ENCODE measurements around the gene DLL3.
"Not testable (repeated sequence)": the region's sequence is repeated elsewhere in the genome, so short reads cannot be mapped to it uniquely, and the experiment has no call there.

Gene DLL3

GRCh38 chr19:39498798-39499642 lies at the start of gene DLL3:
Gene DLL3, plus strand, starts transcription at chr19:39498947. Its CDS starts 28 bp downstream, at chr19:39498975.
- Histone ChIP-seq H3K27ac (ENCODE audit: low read depth, low read length, poor library complexity, severe bottlenecking) (peak within 1 kb of the TSS; percentile 65), H3K27me3 (ENCODE audit: insufficient read depth, low read length) (peaks cover 5% of the 10 kb centered on the region), H3K9me3 (ENCODE audit: low read length) (no peaks in the 10 kb centered on the region), H3K4me1 (ENCODE audit: insufficient read depth, low read length, severe bottlenecking) (peaks cover 27% of the 10 kb centered on the region), H3K36me3 (ENCODE audit: insufficient read depth, low read length) (no peaks in the 10 kb centered on the region; the same call in 1 of the 2 replicates), H3K4me2 (ENCODE audit: low read length) (peak within 1 kb of the TSS; percentile 84), H3F3A (ENCODE audit: insufficient read depth, low read length) (no peaks in the 10 kb centered on the region), H3K9ac (ENCODE audit: low read length) (peak within 1 kb of the TSS; percentile 52), H2AFZ (ENCODE audit: low read length) (no peak within 1 kb of the TSS), H3K4me3 (ENCODE audit: low read depth, low read length, poor library complexity, severe bottlenecking) (peak within 1 kb of the TSS; percentile 60), H4K20me1 (ENCODE audit: insufficient read depth, low read length) (no peaks in the 10 kb centered on the region), H3K9me2 (ENCODE audit: low read depth, low read length) (no peaks in the 10 kb centered on the region), H3K79me2 (ENCODE audit: insufficient read depth, low read length) (no peaks in the 10 kb centered on the region)
- TF ChIP-seq EZH2 (IDR thresholded peaks at IDR 0.05; ENCODE audit: borderline replicate concordance, low read length): no peak
- TF ChIP-seq CTCF (IDR thresholded peaks at IDR 0.05; ENCODE audit: low read length): no peak

GRCh38 chr19:39449116-39449797 lies 49.5 kb upstream of the DLL3 start:
- H3K9ac ChIP-seq (ENCODE audit: low read length): peak overlapping the region; percentile 35; the same call in 1 of the 2 replicates
- no peaks in the 10 kb centered on the region for H3K27me3 ChIP-seq (ENCODE audit: insufficient read depth, low read length)
- no peak for TF ChIP-seq EZH2 (IDR thresholded peaks at IDR 0.05; ENCODE audit: borderline replicate concordance, low read length)
- TF ChIP-seq CTCF (IDR thresholded peaks at IDR 0.05; ENCODE audit: low read length): no peak
- peaks cover 54% of the 10 kb centered on the region for H3K36me3 ChIP-seq (ENCODE audit: insufficient read depth, low read length)
- H3K79me2 ChIP-seq (ENCODE audit: insufficient read depth, low read length): peaks cover 69% of the 10 kb centered on the region
- H3K4me1 ChIP-seq (ENCODE audit: insufficient read depth, low read length, severe bottlenecking): peaks cover 46% of the 10 kb centered on the region
- H3K27ac ChIP-seq (ENCODE audit: low read depth, low read length, poor library complexity, severe bottlenecking): peak overlapping the region; percentile 70
- no peaks in the 10 kb centered on the region for H3K9me2 ChIP-seq (ENCODE audit: low read depth, low read length)
- no peaks in the 10 kb centered on the region for H3K9me3 ChIP-seq (ENCODE audit: low read length)
- H3F3A ChIP-seq (ENCODE audit: insufficient read depth, low read length): no peaks in the 10 kb centered on the region
- H3K4me2 ChIP-seq (ENCODE audit: low read length): peak overlapping the region; percentile 63
- H2AFZ ChIP-seq (ENCODE audit: low read length): no peak overlapping the region
- H3K4me3 ChIP-seq (ENCODE audit: low read depth, low read length, poor library complexity, severe bottlenecking): peak overlapping the region; percentile 42
- no peaks in the 10 kb centered on the region for H4K20me1 ChIP-seq (ENCODE audit: insufficient read depth, low read length)

- H3K4me1 ChIP-seq (ENCODE audit: insufficient read depth, low read length, severe bottlenecking): peaks cover 41% of the 10 kb centered on the region
- not testable (repeated sequence) for H4K20me1 ChIP-seq (ENCODE audit: insufficient read depth, low read length); H3K9me3 ChIP-seq (ENCODE audit: low read length)
These were observed 47.5 kb upstream of the DLL3 start for GRCh38 chr19:39451257-39451656.

More at GRCh38 chr19:39451257-39451656, 47.5 kb upstream of the DLL3 start:
- H3K36me3 ChIP-seq (ENCODE audit: insufficient read depth, low read length): peaks cover 66% of the 10 kb centered on the region
- not testable (repeated sequence) for H3K9ac ChIP-seq (ENCODE audit: low read length); H3K27me3 ChIP-seq (ENCODE audit: insufficient read depth, low read length); H3K4me3 ChIP-seq (ENCODE audit: low read depth, low read length, poor library complexity, severe bottlenecking); H3K4me2 ChIP-seq (ENCODE audit: low read length); H3F3A ChIP-seq (ENCODE audit: insufficient read depth, low read length); H3K9me2 ChIP-seq (ENCODE audit: low read depth, low read length); H2AFZ ChIP-seq (ENCODE audit: low read length); H3K27ac ChIP-seq (ENCODE audit: low read depth, low read length, poor library complexity, severe bottlenecking)
- peaks cover 67% of the 10 kb centered on the region for H3K79me2 ChIP-seq (ENCODE audit: insufficient read depth, low read length)

All from OCI-LY1 (cell line).